GM11168 (cell line): ENCODE results near the gene PLCB3.

Experiments used
- in situ Hi-C: fragments of 300-500 bp; cut with MboI; formaldehyde crosslinking; loops from one replicate; pipeline ENCODE4 v1.12.0; 2022; ENCODE audit warnings: low sequenced_read_pairs; ENCODE audit not compliant: unreplicated experiment

The PLCB3 gene

DNA sequence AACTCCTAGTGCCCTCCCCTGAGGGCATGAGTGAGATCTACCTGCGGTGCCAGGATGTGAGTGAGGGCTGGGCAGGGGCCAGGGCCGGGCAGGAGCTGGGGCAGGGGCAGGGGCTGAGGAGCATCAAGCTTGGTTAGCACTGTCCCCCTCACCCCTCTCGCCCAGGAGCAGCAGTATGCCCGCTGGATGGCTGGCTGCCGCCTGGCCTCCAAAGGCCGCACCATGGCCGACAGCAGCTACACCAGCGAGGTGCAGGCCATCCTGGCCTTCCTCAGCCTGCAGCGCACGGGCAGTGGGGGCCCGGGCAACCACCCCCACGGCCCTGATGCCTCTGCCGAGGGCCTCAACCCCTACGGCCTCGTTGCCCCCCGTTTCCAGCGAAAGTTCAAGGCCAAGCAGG lies 31.1 kb upstream of the PLCB3 start:
- in situ Hi-C loops = no loop called here

DNA sequence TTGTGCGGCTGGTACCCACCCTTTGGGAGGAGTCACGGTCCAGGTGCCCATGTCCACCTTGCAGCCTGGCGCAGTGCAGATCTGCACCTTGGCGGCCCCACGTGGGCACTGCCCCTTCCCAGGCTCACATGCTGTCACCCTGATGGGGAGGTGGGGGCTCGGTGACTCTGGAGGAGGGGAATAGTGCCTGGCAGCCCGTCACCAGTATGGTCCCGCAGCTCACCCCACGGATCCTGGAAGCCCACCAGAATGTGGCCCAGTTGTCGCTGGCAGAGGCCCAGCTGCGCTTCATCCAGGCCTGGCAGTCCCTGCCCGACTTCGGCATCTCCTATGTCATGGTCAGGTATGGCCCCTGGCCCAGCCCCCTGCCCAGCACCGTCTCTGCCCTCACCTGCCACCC lies 30.5 kb upstream of the PLCB3 start:
- in situ Hi-C loops = no loop called here

DNA sequence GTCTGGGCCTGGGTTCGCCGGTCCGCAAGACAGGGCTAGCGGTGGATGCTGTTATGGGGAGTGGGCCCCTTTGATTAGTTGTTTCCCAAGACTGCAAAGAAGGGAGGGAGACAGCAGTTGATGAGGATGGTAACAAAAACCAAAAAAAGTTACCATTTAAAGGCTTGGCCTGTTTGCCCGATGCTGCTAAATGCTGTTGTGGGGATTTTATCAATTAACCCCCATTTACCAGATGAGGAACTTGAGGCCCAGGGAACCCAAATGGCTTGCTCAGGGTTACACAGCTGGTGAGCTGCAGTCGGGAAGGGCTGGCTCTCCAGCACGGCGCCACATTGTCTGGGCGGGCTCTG lies 28.7 kb upstream of the PLCB3 start:
- in situ Hi-C loops = no loop called here

DNA sequence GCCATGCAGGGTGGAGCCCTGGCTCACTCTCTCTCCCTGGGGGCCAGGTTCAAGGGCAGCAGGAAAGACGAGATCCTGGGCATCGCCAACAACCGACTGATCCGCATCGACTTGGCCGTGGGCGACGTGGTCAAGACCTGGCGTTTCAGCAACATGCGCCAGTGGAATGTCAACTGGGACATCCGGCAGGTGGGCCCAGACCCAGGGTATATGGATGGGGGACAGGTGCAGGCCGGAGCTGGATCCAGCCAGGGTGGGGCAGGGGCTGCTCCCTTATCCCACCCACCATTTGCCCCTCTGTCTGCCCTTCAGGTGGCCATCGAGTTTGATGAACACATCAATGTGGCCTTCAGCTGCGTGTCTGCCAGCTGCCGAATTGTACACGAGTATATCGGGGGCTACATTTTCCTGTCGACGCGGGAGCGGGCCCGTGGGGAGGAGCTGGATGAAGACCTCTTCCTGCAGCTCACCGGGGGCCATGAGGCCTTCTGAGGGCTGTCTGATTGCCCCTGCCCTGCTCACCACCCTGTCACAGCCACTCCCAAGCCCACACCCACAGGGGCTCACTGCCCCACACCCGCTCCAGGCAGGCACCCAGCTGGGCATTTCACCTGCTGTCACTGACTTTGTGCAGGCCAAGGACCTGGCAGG lies 28.2 kb upstream of the PLCB3 start:
- in situ Hi-C loops = no loop called here

DNA sequence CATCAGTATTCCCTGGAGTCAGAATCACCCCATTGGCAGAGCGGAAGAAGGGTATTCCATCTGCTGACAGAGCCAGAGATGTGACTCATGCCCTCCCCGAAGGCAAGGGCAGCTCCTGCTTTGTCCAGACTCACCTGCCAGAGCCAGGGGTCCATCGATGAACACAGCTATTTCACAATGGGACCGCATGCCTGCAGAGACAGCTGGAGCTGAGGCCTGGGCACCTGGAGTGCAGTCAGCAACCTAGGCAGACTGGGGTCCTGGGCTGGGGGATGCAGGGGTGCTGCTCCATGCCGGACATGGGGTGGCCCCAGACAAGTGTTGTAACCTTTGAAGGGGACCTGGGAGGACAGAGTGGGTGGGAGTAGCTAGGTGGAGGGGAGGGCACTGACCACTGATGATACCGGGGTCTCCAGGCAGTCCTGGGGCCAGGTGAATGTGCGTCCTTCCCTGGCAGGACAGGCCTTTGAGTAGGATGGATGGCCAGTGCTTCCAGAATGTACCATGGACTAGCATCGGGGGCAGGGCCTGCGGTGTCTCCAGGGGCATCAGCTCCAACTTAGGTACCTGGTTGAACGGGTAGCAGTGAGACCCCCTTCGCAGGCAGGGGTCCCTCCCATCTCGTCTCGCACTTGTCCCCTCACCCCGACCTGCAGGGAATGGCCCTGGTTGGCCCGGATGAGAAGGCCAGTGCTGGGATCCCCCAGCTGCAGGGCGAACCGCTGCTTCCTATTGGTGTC lies 27.0 kb upstream of the PLCB3 start:
- in situ Hi-C loops = no loop called here

DNA sequence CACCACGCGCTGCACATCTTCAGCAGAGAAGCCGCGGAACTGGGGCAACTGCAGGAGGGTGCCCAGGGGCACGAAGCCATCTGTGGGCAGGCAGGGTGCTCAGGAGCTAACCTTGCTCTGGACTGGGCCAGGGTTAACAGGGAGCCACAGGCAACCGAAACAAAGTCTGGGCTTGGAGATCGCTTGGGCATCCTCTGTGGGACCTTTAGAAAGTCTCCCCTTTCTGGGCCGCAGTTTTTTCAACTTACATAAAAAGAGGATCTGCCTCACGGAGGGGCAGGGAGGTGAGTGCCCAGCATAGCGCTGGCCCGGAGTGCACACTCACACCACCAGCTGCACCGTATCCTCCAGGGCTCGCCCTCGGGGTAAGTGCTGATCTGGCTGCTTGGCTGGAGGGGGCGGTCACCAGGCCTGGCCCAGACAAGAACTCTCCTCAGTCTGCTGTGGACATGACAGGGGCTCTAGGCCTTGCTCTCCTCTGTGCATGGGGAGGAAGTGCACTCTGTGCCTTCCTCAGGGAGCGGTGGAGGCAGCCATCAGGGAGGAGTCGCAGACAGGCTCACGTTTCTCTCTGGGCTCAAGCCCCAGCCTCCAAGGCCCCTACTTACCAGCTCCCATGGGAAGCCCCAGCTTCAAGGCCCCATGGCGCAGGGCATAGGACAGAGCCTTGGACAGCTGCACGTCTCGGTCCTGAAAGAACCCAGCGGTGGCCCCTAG lies 26.3 kb upstream of the PLCB3 start:
- in situ Hi-C loops = no loop called here

DNA sequence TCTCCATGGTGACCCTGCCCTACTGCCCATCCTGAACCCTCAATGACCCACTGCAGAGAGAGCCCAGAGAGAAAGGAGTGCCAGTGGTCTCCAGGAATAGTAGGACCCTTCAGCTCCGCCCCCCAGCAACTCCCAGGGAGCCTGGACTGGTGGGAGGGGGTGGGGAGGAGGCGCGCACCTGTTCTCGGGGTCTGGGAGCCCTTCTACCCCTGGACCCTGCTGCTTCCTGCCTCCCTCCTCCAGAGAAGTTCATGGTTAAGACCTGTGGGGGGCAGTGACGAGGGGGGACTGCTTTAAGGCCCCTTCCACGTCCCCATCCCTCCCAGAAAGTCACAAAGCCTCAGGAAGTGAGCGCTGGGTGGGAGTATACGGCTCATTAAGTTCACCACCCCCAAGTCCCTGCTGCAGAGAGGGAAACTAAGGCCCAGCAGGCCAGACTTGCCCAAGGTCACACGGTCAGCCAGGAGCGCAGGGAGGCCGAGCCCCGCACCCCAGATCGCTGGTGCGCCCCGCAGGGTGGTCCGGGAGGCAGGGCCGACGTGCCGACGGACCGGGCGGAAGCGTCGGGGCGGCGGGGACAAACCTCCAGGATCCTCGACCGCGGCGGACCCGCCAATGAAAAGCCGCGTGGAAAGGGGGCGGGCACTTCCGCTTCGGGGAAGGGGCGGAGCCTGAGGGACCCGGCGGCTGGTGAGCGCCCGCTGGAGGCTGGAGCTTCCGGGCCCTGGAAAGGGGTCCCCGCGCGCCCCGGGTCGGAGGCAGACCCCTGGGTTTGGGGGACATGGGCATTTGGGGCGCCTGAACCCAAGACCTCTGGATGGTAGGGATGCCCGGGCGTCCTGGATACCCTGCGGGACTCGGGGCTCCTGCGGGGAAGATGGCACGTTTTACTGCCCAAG lies 25.5 kb upstream of the PLCB3 start, which contains the start of the genes NUDT22 and TRPT1:
NUDT22 (plus strand) TSS at position 667 of the 899 bp plus-strand sequence. CDS start 379 bp downstream, outside the sequence.
TRPT1 (minus strand) TSS at position 579 of the 899 bp plus-strand sequence; CDS start at position 253, 326 bp downstream.
- in situ Hi-C loops = no loop called here

DNA sequence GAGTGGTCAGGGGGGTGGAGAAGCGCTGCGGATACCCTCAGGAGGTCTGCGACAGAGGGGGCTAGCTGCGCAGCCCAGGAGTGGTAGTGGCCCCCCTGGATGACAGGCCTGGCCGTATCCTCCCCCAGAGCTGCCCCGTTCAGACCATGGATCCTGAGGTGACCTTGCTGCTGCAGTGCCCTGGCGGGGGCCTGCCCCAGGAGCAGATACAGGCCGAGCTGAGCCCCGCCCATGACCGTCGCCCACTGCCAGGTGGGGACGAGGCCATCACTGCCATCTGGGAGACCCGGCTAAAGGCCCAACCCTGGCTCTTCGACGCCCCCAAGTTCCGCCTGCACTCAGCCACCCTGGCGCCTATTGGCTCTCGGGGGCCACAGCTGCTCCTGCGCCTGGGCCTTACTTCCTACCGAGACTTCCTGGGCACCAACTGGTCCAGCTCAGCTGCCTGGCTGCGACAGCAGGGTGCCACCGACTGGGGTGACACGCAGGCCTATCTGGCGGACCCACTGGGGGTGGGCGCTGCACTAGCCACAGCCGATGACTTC lies 24.8 kb upstream of the PLCB3 start:
- in situ Hi-C loops = no loop called here

DNA sequence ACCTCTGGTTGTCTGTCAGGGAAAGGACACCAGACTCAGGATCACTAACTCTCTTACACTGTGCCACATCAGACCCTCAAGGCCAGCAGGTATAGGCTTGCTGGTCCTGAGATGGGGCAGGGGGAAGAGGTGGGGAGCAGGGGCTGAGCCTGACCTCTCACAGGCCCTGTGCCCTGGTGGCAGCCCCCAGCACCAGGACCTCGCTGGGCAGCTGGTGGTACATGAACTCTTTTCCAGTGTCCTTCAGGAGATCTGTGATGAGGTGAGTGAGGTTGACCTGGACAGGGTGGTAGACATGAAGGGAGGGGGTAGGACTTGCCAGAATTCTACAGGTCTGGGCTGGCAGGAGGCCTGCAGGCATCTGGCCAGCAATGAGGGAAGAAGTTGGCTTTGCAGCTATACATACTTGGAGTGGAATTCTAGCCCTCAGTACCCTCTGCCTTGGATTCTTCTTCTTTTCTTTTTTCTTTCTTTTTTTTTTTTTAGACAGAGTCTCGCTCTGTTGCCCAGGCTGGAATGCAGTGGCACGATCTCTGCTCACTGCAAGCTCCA lies 23.8 kb upstream of the PLCB3 start:
- in situ Hi-C loops = no loop called here

DNA sequence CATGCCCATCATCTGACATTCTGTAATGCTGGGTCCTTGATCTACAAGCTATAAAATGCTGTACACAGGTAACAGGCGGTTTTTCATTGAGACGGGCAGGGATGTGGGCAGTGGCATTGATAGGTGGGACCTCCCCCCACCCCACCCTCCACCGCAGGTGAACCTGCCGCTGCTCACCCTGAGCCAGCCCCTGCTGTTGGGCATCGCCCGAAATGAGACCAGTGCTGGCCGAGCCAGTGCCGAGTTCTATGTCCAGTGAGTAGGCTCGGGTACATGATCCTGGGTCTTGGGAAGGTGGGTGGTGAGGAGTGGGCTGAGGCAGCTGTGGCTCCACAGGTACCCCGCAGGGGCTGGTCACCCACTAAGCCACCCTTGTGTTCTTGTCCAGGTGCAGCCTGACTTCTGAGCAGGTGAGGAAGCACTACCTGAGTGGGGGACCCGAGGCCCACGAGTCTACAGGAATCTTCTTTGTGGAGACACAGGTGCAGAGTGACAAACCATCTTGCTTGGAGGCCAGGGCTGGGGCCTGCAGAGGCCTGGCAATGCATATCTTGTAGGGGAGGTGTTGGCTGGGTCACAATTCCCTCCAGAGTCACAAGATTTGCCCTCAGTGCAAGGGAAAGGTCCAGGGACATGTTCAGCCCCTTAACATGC lies 22.1 kb upstream of the PLCB3 start:
- in situ Hi-C loops = no loop called here

DNA sequence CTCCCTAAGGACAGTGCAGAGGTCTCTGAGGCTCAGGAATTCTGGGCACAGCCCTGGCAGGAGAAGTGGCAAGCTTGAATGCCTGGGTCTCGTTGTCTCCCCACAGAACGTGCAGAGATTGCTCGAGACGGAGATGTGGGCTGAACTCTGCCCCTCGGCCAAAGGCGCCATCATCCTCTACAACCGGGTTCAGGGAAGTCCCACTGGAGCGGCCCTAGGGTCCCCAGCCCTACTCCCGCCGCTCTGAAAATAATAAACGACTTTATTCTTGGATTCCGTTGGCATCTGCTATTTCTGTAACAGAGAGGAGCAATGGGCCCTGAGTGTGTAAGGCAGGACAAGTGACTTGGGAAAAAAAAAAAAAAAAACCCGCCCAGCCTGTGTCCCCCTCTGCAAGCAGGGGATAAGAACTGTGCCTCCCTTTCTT lies 21.6 kb upstream of the PLCB3 start:
- in situ Hi-C loops = no loop called here

DNA sequence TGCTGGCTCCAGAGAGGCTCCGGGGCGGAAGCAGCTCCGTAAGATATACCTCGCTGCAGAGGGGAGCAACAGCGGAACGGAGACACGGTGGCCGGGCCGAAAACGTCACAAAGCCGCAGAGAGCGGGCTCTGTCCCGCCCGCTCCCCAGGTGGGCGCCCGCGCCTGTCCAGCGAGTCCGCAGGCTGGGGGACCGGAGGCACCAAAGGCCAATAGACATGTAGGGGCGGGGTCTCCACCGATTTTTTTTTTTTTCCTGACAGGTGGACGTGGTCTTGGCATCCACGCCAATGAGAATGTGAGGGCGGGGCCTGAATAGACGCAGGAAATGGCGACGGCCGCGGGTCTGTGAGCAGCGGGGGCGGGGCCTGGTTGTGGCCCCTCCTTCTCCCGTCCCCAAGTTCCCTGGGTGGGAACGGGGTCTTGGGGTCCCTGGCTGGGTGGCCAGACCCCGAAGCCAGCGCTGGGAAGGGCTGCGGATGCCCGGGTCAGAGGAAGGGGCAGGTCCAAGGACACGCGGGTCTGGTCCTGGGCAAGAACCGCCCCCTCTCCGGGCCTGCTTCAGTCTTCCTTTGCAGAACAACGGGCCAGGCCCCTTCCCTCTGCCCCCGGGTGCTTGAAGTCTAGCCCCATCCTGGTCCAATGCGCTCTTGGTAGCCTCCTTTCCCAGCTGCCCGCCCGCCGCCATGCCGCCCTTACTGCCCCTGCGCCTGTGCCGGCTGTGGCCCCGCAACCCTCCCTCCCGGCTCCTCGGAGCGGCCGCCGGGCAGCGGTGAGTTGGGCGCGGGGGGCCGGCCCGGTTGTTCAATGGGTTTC lies 21.0 kb upstream of the PLCB3 start, which contains the start of gene DNAJC4:
DNAJC4 (plus strand) TSS at position 378 of the 814 bp plus-strand sequence; CDS start at position 685, 307 bp downstream.
- in situ Hi-C loops = no loop called here

DNA sequence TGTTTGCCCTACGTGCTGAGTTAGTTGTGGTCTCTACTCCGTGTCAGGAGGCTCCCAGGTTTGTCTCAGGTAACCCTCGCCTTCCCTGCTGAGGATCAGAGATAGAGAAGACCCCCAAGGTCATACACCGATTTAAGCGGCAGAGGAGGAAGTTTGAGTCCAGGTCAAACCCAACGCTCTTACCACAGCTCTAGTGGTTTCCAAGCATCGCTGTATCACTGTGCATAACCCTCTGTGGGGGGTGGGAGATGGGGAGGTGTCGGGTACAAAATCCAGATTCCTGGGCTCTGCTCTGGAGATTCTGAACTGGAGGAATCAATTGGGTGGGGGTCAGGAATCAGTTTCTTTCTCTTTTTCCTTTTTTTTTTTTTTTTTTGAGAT lies 20.4 kb upstream of the PLCB3 start:
- in situ Hi-C loops = no loop called here

DNA sequence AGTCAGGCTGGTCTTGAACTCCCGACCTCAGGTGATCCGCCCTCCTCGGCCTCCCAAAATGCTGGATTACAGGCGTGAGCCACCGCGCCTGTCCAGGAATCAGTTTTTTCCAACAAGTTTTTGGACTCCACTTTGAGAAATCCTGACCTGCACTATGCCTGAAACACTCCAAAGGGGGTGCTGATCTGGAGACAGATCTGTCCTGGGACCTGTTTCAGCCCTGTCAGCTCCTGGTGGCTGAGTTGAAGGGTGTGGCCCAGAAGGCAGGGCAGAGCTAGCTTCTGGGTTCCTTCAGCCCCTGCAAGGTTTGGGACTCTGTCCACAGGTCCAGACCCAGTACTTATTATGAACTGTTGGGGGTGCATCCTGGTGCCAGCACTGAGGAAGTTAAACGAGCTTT lies 19.8 kb upstream of the PLCB3 start:
- in situ Hi-C loops = no loop called here

DNA sequence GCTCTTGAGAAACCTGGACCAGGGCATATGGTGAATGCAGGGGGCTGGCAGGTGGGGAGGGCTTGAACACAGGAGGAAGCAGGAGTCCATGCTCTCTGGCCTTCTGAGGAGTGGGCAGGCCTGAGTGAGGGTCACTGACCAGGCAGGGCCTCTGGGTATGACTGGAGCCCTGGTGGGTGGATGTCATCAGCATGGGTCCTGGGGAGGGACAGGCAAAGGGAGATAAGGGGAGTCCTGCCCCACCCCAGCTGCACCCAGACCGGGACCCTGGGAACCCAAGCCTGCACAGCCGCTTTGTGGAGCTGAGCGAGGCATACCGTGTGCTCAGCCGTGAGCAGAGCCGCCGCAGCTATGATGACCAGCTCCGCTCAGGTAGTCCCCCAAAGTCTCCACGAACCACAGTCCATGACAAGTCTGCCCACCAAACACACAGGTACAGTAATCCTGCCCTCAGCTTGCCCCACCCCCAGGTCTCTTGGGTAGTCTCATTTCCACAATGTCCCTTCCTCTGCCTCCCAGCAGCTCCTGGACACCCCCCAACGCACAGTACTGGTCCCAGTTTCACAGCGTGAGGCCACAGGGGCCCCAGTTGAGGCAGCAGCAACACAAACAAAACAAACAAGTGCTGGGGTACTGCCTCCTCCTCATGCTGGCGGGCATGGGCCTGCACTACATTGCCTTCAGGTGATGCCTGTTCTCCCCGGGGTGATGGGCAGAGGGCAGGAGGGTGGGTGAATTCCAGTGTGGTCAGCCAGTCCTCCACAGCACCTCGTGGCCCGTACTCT lies 19.0 kb upstream of the PLCB3 start:
- in situ Hi-C loops = no loop called here

DNA sequence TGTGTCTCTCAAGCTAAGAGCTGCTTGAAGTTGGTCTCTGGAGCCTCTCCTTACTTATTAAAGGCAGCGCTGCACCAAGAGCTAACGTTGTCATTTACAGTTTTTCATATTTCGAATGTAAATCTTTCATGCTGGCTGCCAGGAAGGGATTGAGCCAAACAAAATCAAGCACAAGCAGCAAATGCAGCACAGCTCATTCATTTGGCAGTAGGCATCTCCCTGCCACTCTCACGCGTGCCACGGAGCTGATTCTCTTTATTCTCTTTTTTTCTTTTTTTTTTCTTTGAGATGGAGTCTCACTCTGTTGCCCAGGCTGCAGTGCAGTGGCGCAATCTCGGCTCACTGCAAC lies 18.4 kb upstream of the PLCB3 start:
- in situ Hi-C loops = no loop called here

DNA sequence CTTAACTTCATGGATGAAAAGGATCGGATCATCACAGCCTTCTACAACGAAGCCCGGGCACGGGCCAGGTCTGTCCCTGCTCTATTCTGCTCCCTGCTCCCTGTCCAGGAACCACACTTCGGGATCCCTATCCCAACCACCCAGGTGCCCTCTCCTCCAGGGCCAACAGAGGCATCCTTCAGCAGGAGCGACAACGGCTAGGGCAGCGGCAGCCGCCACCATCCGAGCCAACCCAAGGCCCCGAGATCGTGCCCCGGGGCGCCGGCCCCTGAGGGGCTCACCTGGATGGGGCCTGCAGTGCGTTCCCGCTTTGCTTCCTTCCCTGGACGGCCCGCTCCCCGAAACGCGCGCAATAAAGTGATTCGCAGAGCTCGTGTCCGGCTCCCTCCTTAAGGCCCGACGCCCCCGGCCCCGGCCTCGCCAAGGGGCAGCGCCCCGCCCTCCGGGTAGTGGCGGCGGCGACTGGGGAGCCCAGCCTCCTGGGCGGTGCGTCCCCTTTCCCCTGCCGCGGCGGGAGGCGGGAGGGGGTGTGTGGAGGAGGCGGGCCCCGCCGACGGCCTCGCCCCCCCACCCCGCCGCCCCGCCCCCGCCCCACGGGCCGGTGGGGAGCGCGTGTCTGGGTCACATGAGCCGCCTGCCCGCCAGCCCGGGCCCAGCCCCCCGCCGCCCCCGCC lies 17.3 kb upstream of the PLCB3 start, which contains the start of gene VEGFB:
VEGFB (plus strand) TSS at position 672 of the 674 bp plus-strand sequence. CDS start 250 bp downstream, outside the sequence.
- in situ Hi-C loops = no loop called here
